Measurements from ENCODE around the gene ADISSP. TPM values are rescaled to one million over a fixed set of nuclear protein-coding genes. Genes with fewer than 3 reads are reported as not detected.

Gene ADISSP
- total RNA-seq, 1 donor from 2014 or later, result 18.0 TPM

- DNase-seq (ENCODE audit: low spot score), result no peak
- TF ChIP-seq CTCF (IDR thresholded peaks at IDR 0.05; ENCODE audit: unreplicated experiment), result no peak
- no peak overlapping the region for H3K27ac Mint-ChIP-seq (ENCODE audit: unreplicated experiment)
- no peaks in the 10 kb centered on the region for H3K36me3 Mint-ChIP-seq (ENCODE audit: low read depth, unreplicated experiment)
- peaks cover 10% of the 10 kb centered on the region for H3K4me1 Mint-ChIP-seq (ENCODE audit: unreplicated experiment)
- no peaks in the 10 kb centered on the region for H3K9me3 Mint-ChIP-seq (ENCODE audit: unreplicated experiment)
- H3K4me3 Mint-ChIP-seq (ENCODE audit: unreplicated experiment), result no peak overlapping the region
- peaks cover 14% of the 10 kb centered on the region for H3K27me3 Mint-ChIP-seq (ENCODE audit: unreplicated experiment)
Measured at GRCh38 chr20:3727401-3728021, 40.0 kb downstream of the ADISSP start.

- Mint-ChIP-seq H3K4me3 (ENCODE audit: unreplicated experiment) (no peak overlapping the region), H3K27me3 (ENCODE audit: unreplicated experiment) (peaks cover 7% of the 10 kb centered on the region), H3K9me3 (ENCODE audit: unreplicated experiment) (no peaks in the 10 kb centered on the region), H3K27ac (ENCODE audit: unreplicated experiment) (no peak overlapping the region), H3K4me1 (ENCODE audit: unreplicated experiment) (peaks cover 4% of the 10 kb centered on the region), H3K36me3 (ENCODE audit: low read depth, unreplicated experiment) (no peaks in the 10 kb centered on the region)
- TF ChIP-seq CTCF (IDR thresholded peaks at IDR 0.05; ENCODE audit: unreplicated experiment), result no peak
- no peak for DNase-seq (ENCODE audit: low spot score)
Measured at GRCh38 chr20:3724356-3724755, 43.2 kb downstream of the ADISSP start.

GRCh38 chr20:3723284-3723683 is 44.3 kb downstream of the ADISSP start:
- DNase-seq (ENCODE audit: low spot score), result no peak
- Mint-ChIP-seq H3K27me3 (ENCODE audit: unreplicated experiment) (peaks cover 7% of the 10 kb centered on the region), H3K27ac (ENCODE audit: unreplicated experiment) (no peak overlapping the region), H3K36me3 (ENCODE audit: low read depth, unreplicated experiment) (no peaks in the 10 kb centered on the region), H3K4me1 (ENCODE audit: unreplicated experiment) (peaks cover 4% of the 10 kb centered on the region), H3K9me3 (ENCODE audit: unreplicated experiment) (no peaks in the 10 kb centered on the region), H3K4me3 (ENCODE audit: unreplicated experiment) (no peak overlapping the region)
- no peak for TF ChIP-seq CTCF (IDR thresholded peaks at IDR 0.05; ENCODE audit: unreplicated experiment)

- Mint-ChIP-seq H3K4me1 (ENCODE audit: unreplicated experiment) (peaks cover 2% of the 10 kb centered on the region), H3K27me3 (ENCODE audit: unreplicated experiment) (peaks cover 4% of the 10 kb centered on the region), H3K36me3 (ENCODE audit: low read depth, unreplicated experiment) (no peaks in the 10 kb centered on the region), H3K4me3 (ENCODE audit: unreplicated experiment) (no peak overlapping the region), H3K9me3 (ENCODE audit: unreplicated experiment) (no peaks in the 10 kb centered on the region), H3K27ac (ENCODE audit: unreplicated experiment) (no peak overlapping the region)
- no peak for TF ChIP-seq CTCF (IDR thresholded peaks at IDR 0.05; ENCODE audit: unreplicated experiment)
- no peak for DNase-seq (ENCODE audit: low spot score)
Measured at GRCh38 chr20:3721912-3722311, 45.6 kb downstream of the ADISSP start.

- H3K36me3 Mint-ChIP-seq (ENCODE audit: low read depth, unreplicated experiment), result peaks cover 3% of the 10 kb centered on the region
- H3K27me3 Mint-ChIP-seq (ENCODE audit: unreplicated experiment), result peaks cover 4% of the 10 kb centered on the region
- H3K4me3 Mint-ChIP-seq (ENCODE audit: unreplicated experiment), result no peak overlapping the region
- no peaks in the 10 kb centered on the region for H3K9me3 Mint-ChIP-seq (ENCODE audit: unreplicated experiment)
- peaks cover 2% of the 10 kb centered on the region for H3K4me1 Mint-ChIP-seq (ENCODE audit: unreplicated experiment)
- no peak for DNase-seq (ENCODE audit: low spot score)
- no peak overlapping the region for H3K27ac Mint-ChIP-seq (ENCODE audit: unreplicated experiment)
- TF ChIP-seq CTCF (IDR thresholded peaks at IDR 0.05; ENCODE audit: unreplicated experiment), result no peak
Measured at GRCh38 chr20:3720626-3721025, 46.9 kb downstream of the ADISSP start.
